HG03521 (cell line): ENCODE measurements around the gene GALNT1.
"Not testable (repeated sequence)": the region's sequence is repeated elsewhere in the genome, so short reads cannot be mapped to it uniquely, and the experiment has no call there.

Experiments
- ATAC-seq: cut with Tn5 transposase; IDR thresholded peaks from one replicate; pipeline ENCODE4 v1.9.1; 2021; ENCODE audit warnings: mild to moderate bottlenecking, moderate library complexity; ENCODE audit not compliant: unreplicated experiment

GALNT1 gene

DNA sequence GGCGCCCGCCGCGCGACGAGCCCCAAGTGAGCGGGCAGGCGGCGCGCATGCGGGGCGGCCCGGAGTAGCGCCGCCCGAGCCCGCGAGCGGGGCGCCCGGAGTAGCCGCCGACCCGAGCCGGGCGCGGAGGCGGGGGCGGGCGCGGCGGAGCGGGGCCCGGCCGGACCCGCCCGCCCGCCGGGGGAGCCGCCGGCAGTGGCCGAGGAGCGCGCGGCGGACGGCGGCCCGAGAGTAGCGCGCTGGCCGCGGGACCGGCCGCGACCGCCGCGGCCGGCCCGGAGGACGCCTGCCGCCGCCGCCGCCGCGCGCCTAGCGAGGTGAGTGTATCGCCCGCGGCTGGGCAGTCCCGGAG, at the start of gene GALNT1:
Gene GALNT1, plus strand, starts transcription at position 195 of the 352 bp plus-strand sequence. CDS start 72,923 bp downstream, outside the sequence.
- ATAC-seq, result no peak

DNA sequence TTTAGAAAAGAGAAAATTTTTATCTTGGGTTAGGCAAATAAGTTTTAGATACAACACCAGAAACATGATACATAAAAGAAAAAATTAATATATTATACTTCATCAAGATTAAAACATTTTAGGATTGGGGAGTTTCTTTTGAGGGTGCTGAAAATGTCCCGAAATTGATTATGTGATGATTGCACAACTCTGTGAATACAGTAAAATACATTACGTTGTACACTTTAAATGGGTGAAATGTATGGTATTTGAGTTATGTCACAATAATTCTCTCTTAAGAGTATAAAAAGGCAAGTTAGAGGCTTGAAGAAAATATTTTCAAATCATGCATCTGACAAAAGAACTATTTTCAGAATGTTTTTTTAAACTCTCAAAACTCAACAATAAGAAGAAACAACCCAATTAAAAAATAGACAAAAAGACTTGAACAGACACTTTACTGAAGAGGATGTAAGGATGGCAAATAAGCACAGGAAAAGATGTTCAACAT, 47.6 kb upstream of the GALNT1 start:
- ATAC-seq, result no peak

DNA sequence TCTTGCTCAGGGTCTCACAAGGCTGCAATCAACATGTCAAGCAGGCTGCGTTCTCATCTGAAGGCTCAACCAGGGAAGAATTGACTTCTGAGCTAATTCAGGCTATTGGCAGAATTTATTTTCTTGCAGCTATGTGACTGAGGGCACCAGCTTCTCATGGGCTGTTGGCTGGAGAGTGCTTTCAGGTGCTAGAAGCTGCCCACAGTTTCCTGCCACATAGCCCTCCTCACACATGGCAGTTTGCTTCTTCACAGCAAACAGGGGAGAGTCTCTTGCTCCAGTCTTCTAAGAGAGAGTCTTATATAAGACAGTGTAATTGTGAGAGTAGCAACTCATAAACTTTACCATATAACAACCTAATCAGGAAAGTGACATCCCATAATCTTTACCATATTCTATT, 46.2 kb upstream of the GALNT1 start:
- ATAC-seq, result no peak

- no peak for ATAC-seq
These were observed 39.2 kb upstream of the GALNT1 start for GRCh38 chr18:35542356-35542755.

- ATAC-seq, result no peak
These were observed 34.4 kb upstream of the GALNT1 start for GRCh38 chr18:35547008-35547605.

DNA sequence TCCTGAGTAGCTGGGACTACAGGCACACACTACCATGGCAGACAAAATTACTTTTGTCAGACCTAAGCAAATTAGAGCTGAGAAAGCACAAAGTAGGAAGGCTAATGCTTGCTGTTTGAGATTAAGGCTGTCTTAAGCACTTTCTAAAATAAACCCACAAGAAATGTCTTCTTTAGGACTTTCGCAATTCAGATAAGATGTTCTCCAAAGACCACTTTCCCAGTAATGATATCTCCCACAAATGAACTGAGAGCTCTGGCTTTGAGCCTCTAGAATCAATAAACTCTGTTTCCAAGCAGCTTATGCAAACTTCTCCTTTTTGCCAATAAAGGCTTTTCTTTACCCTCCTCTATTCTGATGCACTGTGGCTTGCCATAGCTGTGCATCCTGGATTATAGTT, 32.0 kb upstream of the GALNT1 start:
- no peak for ATAC-seq

DNA sequence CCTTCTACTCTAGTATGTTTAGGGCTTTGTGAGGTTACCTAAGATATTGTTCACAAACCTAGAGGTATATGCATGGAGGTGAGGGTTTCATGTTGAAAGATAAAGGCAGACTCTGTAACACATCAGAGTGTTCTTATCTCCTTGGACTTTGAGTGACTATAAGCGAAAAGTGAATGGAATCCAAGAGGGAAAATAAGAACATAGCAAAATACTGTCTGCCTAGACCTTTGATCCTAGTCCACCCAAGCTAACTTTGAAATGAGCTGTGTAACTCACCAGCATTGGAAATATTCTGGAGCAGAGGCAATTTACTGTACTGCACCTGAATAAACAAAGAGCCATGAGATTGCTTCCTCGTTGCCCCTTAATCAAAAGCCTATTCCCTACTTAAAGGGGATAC, 28.2 kb upstream of the GALNT1 start:
- no peak for ATAC-seq

DNA sequence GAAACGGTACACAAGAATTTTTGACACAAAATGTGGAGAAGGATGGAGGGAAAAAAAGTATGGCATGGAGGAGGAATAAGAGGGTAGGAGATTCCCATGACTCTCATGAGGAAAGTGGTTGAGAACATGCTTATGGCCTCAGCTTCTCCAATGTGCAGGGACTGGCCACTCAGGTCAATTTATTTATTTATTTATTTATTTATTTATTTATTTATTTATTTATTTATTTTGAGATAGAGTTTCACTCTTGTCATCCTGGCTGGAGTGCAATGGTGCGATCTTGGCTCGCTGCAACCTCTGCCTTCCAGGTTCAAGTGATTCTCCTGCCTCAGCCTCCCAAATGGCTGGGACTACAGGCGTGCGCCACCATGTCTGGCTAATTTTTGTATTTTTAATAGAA, 26.0 kb upstream of the GALNT1 start:
- not testable (repeated sequence) for ATAC-seq

GRCh38 chr18:35559867-35560266, 21.7 kb upstream of the GALNT1 start:
- ATAC-seq, result no peak

DNA sequence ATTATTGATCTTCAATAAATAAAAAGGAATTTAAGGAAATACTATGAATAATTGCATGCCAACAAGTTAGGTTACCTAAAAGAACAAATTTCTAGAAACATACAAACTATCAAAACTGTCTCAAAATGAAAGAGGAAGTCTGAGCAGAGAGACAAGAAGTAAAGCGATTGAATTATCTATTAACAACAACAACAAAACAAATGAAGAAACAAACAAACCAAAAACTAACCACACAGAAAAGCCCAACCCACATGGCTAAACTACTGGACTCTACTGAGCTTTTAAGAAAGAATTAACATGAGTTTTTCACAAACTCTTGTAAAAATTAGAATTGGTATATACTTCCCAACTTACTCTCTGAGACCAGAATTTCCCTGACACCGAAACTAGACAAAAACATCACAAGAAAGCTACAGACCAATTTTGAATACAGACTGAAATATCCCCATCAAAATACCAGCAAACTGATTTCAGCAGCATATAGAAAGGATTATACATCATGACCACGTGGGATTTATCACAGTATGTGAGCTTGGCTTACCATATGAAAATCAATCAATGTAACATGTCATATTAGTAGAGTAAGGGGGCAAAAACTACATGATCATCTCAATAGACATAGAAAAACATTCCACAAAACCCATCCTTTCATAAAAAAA, 16.6 kb upstream of the GALNT1 start:
- peak; percentile 62 for ATAC-seq

DNA sequence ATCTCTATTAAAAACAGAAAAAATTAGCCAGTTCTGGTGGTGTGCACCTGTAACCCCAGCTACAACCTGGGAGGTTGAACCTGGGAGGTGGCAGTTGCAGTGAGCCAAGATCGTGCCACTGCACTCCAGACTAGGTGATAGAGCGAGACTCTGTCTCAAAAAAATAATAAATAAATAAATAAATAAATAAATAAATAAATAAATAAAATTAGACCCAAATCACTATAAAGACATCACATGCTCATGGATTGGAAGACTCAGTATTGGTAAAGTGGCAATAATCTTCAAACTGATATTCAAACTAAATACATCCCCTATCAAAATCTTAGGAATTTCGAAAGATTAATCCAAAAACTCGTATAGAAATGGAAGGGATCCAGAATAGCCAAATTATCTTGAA, 15.5 kb upstream of the GALNT1 start:
- no peak for ATAC-seq

DNA sequence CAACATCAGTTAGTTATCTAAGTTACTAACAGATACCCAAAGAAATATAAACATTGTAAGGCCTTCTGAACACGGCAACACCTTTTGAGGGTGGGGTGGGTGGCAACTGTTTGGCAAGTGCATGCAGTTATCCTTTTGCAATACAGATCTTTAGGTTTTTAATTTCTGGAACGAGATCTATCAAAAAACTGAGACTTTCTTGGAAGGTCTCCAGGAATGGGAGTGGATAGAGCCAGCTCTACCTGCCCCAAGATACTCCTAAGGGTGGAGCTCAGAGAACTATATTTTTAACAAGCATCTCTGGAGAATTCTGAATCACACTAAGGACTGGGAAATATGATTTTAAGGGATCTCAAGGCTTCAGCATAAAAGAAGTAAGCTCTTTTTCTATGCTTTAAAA, 11.4 kb upstream of the GALNT1 start:
- ATAC-seq, result no peak

- no peak for ATAC-seq
These were observed 10.4 kb upstream of the GALNT1 start for GRCh38 chr18:35571138-35571537.

GRCh38 chr18:35572644-35573043, 8.9 kb upstream of the GALNT1 start:
- no peak for ATAC-seq

DNA sequence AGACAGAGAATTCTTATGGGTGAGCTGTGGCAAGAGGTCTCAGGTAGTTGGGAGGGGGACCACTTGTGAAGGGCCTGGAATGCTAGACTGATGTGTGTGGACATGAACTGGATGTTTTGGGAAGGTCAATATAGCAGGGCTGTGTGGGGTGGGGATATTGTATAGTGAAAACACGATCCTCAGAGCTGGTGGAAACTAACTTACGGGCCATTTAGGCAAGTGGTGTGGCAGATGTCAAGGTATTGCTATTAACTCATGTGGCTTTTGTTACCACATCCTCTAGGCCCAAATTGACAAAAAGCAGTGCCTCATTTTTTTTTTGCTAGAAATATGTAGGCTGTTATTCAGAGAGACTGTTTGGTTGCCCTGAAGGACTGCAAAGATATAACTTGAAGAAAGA, 8.0 kb upstream of the GALNT1 start:
- ATAC-seq, result no peak

DNA sequence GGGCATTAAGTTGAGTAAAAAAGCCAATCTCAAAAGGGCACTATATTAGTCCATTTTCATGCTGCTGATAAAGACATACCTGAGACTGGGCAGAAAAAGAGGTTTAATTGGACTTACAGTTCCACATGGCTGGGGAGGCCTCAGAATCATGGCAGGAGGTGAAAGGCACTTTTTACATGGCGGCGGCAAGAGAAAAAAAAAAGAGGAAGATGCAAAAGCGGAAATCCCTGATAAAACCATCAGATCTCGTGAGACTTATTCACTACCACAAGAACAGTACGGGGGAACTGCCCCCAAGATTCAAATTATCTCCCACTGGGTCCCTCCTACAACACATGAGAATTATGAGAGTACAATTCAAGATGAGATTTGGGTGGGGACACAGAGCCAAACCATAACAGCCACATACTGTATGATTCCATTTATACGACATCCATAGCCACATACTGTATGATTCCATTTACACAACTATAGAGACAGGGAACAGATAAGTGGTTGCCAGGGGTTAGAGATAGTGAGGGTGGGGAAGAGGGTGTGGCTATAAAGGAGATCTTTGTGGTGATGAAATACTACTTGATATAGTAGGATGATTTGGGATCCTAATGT, 5.2 kb upstream of the GALNT1 start:
- ATAC-seq, result not testable (repeated sequence)

DNA sequence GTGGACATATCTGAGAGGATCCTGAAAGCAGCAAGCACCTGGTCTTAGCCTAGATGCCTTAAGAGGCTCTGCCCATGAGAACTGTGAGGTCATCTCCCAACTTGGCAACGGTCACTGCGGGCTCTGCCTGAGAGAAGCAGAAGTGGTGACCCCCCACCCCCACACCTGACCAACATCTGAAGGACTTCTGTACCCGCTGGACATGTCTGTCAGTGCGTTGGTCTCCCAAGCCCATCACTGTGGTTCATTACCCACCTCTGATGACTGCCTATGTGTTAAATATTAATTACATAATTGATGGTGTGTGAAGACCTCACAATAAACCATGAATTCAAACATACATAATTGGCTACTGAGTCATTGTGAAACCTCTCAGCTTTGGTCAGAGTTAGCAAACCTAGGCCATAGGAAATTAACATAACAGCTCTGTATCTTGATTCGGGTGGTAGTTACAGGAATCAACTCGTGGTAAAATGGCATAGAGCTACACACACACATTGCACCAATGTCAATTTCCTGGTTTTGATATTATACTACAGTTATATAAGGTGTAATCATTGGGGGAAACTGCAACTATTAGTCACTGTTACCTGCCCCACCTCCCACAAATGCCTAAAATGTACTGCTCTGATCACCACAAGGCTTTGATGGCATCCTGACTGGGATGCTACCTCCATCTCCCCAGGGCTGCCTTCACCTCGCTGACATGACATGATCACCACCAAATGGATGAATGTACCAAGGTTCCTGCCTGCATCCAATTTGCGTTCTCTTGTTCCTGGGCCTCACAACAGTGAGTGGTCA, 4.3 kb upstream of the GALNT1 start:
- ATAC-seq, result peak; percentile 36

DNA sequence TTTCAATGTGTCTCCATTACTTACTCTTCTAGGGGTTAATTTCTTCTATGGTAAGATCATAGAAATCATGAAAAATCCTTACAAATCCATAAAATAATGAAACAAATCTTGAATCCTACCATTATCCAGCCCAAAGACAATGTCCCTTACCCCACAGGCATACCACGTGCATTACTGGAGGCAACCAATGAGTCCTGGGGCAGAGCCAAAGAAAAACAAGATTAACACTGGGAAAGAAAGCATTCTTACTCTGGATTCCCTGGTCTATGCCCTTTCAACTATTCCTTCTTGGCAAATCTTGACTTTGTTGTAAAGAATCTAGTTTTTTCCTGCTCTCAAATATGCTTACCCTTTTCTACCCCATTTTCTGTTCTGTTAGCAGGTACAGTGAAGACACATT, 3.1 kb upstream of the GALNT1 start:
- ATAC-seq, result no peak

- no peak for ATAC-seq
These were observed 2.6 kb upstream of the GALNT1 start for GRCh38 chr18:35578936-35579335.

- peak; percentile 47 for ATAC-seq
These were observed 620 bp upstream of the GALNT1 start for GRCh38 chr18:35580701-35581539.
